ENCODE results near the gene TEX12.
A peak's percentile ranks its signal among the peaks of the same experiment; 100 is the strongest.

The TEX12 gene

DNA sequence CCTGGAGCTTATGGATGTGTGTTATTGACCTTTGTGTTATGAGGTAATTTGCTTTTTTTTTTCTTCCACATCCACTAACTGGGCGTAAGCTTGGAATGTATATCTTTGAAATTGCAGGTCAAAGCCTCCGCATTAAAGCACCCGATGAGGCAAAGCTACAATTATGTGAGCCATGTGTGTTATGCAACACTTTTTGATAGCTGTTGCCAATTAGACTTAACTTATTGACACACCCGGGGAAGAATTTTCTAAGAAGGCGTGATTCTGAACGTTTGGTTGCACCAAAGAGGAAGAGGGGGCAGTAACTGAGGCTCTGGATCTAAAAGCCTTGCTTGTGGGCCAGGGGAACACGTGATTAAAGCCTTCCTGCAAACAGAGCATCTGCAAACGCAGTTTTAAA lies 610 bp upstream of the TEX12 start:
- no peaks in the 10 kb centered on the region for H3K36me3 ChIP-seq (ENCODE audit: control insufficient read depth, insufficient read depth, low read length)
- 90 to 93% methylated on average over 5 to 6 of the region's 8 CpGs for WGBS, 2 experiments (ENCODE audit: insufficient coverage in 2 of 2)

DNA sequence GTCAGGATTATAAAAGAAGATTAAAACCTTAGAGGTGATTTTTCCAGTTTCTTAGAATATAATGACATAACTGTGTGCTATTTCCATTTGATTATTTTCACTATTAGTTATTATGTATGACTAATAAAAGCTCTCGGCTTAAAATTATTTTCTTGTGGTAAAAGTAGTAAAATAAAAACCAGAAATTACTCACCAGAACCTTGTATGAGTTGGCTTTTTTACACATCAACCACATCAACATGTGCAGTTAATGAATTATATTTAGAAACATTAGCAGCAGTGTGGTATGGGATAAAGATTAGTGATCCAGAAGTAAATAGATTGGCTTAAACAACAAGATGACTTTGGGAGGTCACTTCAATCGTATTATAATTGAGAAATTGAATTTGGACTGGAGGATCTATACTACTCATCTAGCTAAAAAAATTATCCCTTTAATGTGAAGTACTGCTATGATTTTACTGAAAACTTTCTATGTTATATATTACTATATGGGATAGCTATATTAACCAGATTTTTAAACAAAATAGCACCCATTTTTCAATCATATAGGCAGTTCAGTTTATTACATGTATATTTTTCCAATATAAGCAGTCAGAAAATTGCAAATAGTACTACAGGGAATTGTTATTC lies 5.3 kb downstream of the TEX12 start:
- WGBS, 2 experiments (ENCODE audit: insufficient coverage in 2 of 2): no CpG with 5 or more reads among the region's 2 CpGs

More for the DNA sequence above, 610 bp upstream of the TEX12 start:
- Histone ChIP-seq H3K27ac (ENCODE audit: low read depth, low read length, severe bottlenecking) (no peak overlapping the region), H3K9me3 (ENCODE audit: control insufficient read depth, low read length) (no peaks in the 10 kb centered on the region), H3K4me3 (ENCODE audit: extremely low read depth, insufficient read depth, low read length, poor library complexity, severe bottlenecking) (no peak overlapping the region), H3K4me1 (ENCODE audit: control insufficient read depth, insufficient read depth, low read length, poor library complexity, severe bottlenecking) (peaks cover 3% of the 10 kb centered on the region)

DNA sequence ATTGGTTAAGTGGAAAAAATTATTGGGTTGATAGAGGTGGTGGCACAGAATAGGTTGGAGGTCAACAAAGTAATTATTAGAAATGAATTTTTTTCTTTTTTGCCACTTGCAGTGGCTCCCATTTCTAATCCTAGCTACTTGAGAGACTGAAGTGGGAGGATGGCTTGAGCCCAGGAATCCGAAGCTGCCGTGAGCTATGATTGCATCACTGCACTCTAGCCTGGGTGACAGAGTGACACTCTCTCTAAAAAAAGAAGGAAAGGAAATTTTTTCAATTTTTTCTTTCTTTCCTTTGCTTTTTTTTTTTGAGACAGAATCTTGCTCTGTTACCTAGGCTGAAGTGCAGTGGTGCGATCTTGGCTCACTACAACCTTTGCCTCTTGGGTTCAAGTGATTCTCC lies 6.0 kb downstream of the TEX12 start:
- Histone ChIP-seq H3K4me3 (ENCODE audit: extremely low read depth, insufficient read depth, low read length, poor library complexity, severe bottlenecking) (no peak overlapping the region), H3K36me3 (ENCODE audit: control insufficient read depth, insufficient read depth, low read length) (no peaks in the 10 kb centered on the region), H3K27ac (ENCODE audit: low read depth, low read length, severe bottlenecking) (no peak overlapping the region), H3K9me3 (ENCODE audit: control insufficient read depth, low read length) (no peaks in the 10 kb centered on the region), H3K4me1 (ENCODE audit: control insufficient read depth, insufficient read depth, low read length, poor library complexity, severe bottlenecking) (no peaks in the 10 kb centered on the region)
- WGBS, 2 experiments (ENCODE audit: insufficient coverage in 2 of 2): 100% methylated on average over 1 of the region's 3 CpGs

More for the DNA sequence above, 5.3 kb downstream of the TEX12 start:
- H3K4me3 ChIP-seq (ENCODE audit: extremely low read depth, insufficient read depth, low read length, poor library complexity, severe bottlenecking): no peak overlapping the region
- no peaks in the 10 kb centered on the region for H3K36me3 ChIP-seq (ENCODE audit: control insufficient read depth, insufficient read depth, low read length)
- H3K27ac ChIP-seq (ENCODE audit: low read depth, low read length, severe bottlenecking): no peak overlapping the region
- no peaks in the 10 kb centered on the region for H3K4me1 ChIP-seq (ENCODE audit: control insufficient read depth, insufficient read depth, low read length, poor library complexity, severe bottlenecking)
- H3K9me3 ChIP-seq (ENCODE audit: control insufficient read depth, low read length): no peaks in the 10 kb centered on the region

DNA sequence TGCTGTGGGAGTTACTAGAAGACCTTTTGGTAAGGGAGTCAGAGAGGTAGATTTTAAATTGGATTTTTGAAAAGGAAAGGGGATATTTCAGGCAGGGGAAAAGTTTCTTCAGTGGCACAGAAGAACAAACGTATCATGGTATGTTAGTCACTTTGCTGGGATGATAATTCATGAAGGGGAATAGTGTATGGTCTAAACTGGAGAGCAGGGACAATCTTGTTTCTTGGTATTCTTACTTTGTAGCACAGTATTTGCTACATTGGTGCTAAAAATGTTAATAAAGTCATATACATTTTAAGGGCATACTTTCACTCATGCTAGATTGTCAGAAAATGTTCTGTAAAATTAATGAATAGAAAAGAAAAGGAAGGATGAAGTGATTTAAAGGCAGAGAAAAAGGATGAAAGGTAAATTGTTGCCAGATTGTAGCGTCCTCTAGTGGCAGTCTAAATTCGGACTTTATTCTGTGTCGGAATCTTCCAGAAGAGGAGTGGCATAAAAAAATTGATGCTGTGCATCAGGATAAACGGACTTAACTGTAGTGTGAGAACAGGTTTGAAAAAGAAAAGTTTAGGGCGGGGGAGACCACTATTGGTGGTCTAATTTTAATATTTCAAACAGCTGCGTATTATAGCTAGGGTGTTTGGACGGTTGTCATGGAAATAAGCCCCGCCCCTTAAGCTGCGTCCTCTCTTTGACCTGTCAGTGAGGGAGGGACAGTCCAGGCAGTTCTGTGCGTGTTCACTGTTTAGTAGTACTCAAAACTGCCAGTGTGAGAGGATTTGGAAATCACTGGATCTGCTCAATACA lies 7.8 kb downstream of the TEX12 start, which contains the start of gene BCO2:
BCO2 (plus strand) TSS at position 724 of the 810 bp plus-strand sequence. CDS start 90 bp downstream, outside the sequence.
- H3K27ac ChIP-seq (ENCODE audit: low read depth, low read length, severe bottlenecking): peak within 1 kb of the TSS; percentile 85

DNA sequence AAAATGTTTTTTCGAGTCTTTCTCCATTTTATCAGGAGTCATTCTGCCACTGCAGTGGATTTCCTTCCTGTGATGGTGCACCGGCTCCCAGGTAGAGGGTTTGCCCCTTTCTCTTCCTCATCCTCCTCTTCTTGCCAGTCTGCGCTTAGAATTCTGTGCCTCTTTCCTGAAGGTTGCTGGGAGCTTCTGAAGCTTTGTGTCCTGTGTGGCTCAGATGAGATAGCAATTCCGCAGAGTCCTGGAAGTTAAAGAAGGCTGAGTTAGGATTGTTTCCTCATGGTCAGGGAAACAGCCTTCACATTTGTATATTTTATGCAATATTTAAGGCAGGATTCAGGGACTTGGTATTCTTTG lies 8.4 kb downstream of the TEX12 start:
- Histone ChIP-seq H3K27ac (ENCODE audit: low read depth, low read length, severe bottlenecking) (peak overlapping the region; percentile 85), H3K4me3 (ENCODE audit: extremely low read depth, insufficient read depth, low read length, poor library complexity, severe bottlenecking) (no peak overlapping the region)
- whole genome bisulfite sequencing, 2 experiments (ENCODE audit: insufficient coverage in 2 of 2): 47 to 52% methylated on average over 2 of the region's 4 CpGs

More for the DNA sequence above, 7.8 kb downstream of the TEX12 start, which contains the start of gene BCO2:
- H3K4me1 ChIP-seq (ENCODE audit: control insufficient read depth, insufficient read depth, low read length, poor library complexity, severe bottlenecking): no peaks in the 10 kb centered on the region
- no peaks in the 10 kb centered on the region for H3K36me3 ChIP-seq (ENCODE audit: control insufficient read depth, insufficient read depth, low read length)
- H3K9me3 ChIP-seq (ENCODE audit: control insufficient read depth, low read length): no peaks in the 10 kb centered on the region
- 5 to 10% methylated on average over 9 to 10 of the region's 11 CpGs for WGBS, 2 experiments (ENCODE audit: insufficient coverage in 2 of 2)
- H3K4me3 ChIP-seq (ENCODE audit: extremely low read depth, insufficient read depth, low read length, poor library complexity, severe bottlenecking): peak within 1 kb of the TSS; percentile 24

DNA sequence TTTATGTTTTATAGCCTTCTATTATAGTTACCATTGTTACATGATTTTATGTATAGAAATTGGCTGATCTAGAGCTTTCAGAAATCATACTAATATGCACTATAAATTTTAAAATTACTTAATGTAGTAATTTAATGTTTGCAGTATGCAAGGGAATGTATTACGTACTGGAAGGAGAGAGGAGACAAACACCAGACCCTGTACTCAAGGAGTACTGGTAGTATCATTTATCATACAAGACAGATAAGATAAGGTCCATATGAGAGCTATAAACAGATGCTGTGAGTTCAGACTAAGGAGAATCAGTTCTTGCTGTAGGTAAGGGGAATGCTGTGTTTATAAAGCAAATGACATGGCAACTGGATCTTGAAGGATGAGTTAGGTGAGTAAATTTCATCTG lies 8.9 kb downstream of the TEX12 start:
- H3K4me3 ChIP-seq (ENCODE audit: extremely low read depth, insufficient read depth, low read length, poor library complexity, severe bottlenecking): no peak overlapping the region
- H3K4me1 ChIP-seq (ENCODE audit: control insufficient read depth, insufficient read depth, low read length, poor library complexity, severe bottlenecking): no peaks in the 10 kb centered on the region
- H3K36me3 ChIP-seq (ENCODE audit: control insufficient read depth, insufficient read depth, low read length): no peaks in the 10 kb centered on the region
- no peaks in the 10 kb centered on the region for H3K9me3 ChIP-seq (ENCODE audit: control insufficient read depth, low read length)
- WGBS, 2 experiments (ENCODE audit: insufficient coverage in 2 of 2): no CpG with 5 or more reads among the region's 1 CpG
- H3K27ac ChIP-seq (ENCODE audit: low read depth, low read length, severe bottlenecking): peak overlapping the region; percentile 85

More for the DNA sequence above, 8.4 kb downstream of the TEX12 start:
- Histone ChIP-seq H3K36me3 (ENCODE audit: control insufficient read depth, insufficient read depth, low read length) (no peaks in the 10 kb centered on the region), H3K9me3 (ENCODE audit: control insufficient read depth, low read length) (no peaks in the 10 kb centered on the region), H3K4me1 (ENCODE audit: control insufficient read depth, insufficient read depth, low read length, poor library complexity, severe bottlenecking) (no peaks in the 10 kb centered on the region)

DNA sequence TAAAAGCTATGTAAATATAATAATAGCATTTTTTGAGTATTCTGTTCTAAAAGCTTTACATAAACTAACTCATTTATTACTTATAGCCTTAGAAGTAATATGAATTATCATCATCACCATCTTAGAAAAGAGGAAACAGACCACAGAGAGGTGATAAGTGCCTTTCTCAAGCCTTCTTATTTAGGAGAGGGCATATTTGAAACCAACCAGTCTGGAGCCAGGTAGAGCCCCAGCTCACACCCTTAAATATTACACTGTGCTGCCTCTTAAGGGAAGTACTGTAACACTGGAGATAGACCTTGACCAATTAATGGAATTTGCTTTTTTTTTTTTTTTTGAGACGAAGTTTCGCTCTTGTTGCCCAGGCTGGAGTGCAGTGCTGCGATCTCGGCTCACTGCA lies 10.4 kb downstream of the TEX12 start:
- Histone ChIP-seq H3K4me1 (ENCODE audit: control insufficient read depth, insufficient read depth, low read length, poor library complexity, severe bottlenecking) (no peaks in the 10 kb centered on the region), H3K9me3 (ENCODE audit: control insufficient read depth, low read length) (peaks cover 3% of the 10 kb centered on the region), H3K36me3 (ENCODE audit: control insufficient read depth, insufficient read depth, low read length) (no peaks in the 10 kb centered on the region), H3K27ac (ENCODE audit: low read depth, low read length, severe bottlenecking) (no peak overlapping the region), H3K4me3 (ENCODE audit: extremely low read depth, insufficient read depth, low read length, poor library complexity, severe bottlenecking) (no peak overlapping the region)
- 90 to 100% methylated on average over 1 to 4 of the region's 4 CpGs for WGBS, 2 experiments (ENCODE audit: insufficient coverage in 2 of 2)

DNA sequence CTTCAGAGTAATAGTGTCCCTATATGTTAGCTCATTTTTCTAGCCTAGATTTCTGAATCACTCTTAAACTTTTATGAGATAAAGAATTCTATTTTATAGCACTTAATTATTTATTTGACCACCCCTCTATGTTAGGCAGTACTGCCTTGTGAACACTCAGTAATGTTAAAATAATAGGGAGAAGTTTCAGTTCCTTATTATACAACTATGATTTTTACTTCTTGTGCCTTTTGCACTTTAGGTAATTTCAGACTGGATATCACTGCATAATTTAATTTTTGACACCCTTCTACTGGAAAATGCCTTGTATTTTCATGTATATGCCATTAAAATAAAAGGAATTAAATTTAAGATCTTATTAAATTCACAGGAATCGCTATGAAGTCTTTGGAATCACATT lies 11.3 kb downstream of the TEX12 start:
- Histone ChIP-seq H3K4me1 (ENCODE audit: control insufficient read depth, insufficient read depth, low read length, poor library complexity, severe bottlenecking) (no peaks in the 10 kb centered on the region), H3K9me3 (ENCODE audit: control insufficient read depth, low read length) (peaks cover 3% of the 10 kb centered on the region), H3K4me3 (ENCODE audit: extremely low read depth, insufficient read depth, low read length, poor library complexity, severe bottlenecking) (no peak overlapping the region), H3K36me3 (ENCODE audit: control insufficient read depth, insufficient read depth, low read length) (no peaks in the 10 kb centered on the region), H3K27ac (ENCODE audit: low read depth, low read length, severe bottlenecking) (no peak overlapping the region)
- 100% methylated on average over 1 of the region's 1 CpG; no CpG with 5 or more reads in 1 of the 2 experiments for WGBS, 2 experiments (ENCODE audit: insufficient coverage in 2 of 2)

DNA sequence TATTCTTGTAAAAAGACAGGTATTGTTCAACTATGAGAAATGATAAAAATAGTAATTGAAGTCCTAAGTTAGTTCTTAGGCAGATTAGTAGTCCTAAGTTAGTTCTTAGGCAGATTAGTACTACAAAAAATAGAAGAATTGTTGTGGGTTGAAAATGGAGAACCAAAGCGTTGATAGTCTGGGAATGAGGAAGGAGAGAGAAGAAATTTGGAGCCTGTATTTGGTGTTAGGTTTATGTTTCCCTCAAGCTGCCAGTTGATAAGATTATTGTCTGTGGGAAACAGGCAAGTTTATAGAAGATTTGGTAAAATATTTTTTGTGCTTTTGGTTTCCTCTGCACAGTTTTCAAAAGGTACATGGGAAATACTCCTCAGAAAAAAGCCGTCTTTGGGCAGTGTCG lies 11.8 kb downstream of the TEX12 start:
- Histone ChIP-seq H3K36me3 (ENCODE audit: control insufficient read depth, insufficient read depth, low read length) (no peaks in the 10 kb centered on the region), H3K27ac (ENCODE audit: low read depth, low read length, severe bottlenecking) (no peak overlapping the region), H3K9me3 (ENCODE audit: control insufficient read depth, low read length) (peaks cover 3% of the 10 kb centered on the region), H3K4me3 (ENCODE audit: extremely low read depth, insufficient read depth, low read length, poor library complexity, severe bottlenecking) (no peak overlapping the region), H3K4me1 (ENCODE audit: control insufficient read depth, insufficient read depth, low read length, poor library complexity, severe bottlenecking) (no peaks in the 10 kb centered on the region)
- WGBS, 2 experiments (ENCODE audit: insufficient coverage in 2 of 2): 93 to 98% methylated on average over 3 of the region's 3 CpGs

DNA sequence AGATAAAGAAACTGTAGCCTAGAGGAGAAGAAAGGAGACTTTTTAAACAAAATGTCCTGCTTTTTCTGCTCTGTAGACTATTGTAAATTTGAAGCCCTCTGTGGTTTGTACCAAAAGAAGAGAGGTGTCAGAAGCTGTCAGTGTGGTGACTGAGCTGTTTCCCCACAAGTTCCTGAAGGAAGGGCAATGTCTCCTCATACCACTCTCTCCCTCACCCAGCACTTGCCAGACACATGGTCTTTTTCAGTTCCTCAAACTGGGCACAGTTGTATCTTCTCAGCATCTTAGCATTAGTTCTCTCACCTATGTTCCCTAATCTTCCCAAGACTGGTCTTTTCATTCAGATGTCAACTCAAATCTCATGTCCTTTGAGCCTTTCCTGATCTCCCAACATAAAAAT lies 12.4 kb downstream of the TEX12 start:
- no peaks in the 10 kb centered on the region for H3K4me1 ChIP-seq (ENCODE audit: control insufficient read depth, insufficient read depth, low read length, poor library complexity, severe bottlenecking)
- no peak overlapping the region for H3K27ac ChIP-seq (ENCODE audit: low read depth, low read length, severe bottlenecking)
- H3K36me3 ChIP-seq (ENCODE audit: control insufficient read depth, insufficient read depth, low read length): no peaks in the 10 kb centered on the region
- peaks cover 3% of the 10 kb centered on the region for H3K9me3 ChIP-seq (ENCODE audit: control insufficient read depth, low read length)
- no peak overlapping the region for H3K4me3 ChIP-seq (ENCODE audit: extremely low read depth, insufficient read depth, low read length, poor library complexity, severe bottlenecking)

DNA sequence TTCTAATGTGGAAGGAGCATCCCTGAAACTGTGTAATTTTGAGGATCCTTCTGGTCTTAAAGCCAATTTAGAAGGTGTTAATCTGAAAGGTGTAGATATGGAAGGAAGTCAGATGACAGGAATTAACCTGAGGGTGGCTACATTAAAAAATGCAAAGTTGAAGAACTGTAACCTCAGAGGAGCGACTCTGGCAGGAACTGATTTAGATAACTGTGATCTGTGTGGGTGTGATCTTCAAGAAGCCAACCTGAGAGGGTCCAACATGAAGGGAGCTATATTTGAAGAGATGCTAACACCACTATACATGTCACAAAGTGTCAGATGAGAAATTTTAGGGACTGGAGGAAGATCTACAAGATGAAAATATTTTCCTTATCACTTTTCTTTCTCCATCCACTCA lies 15.7 kb downstream of the TEX12 start:
- no CpG with 5 or more reads among the region's 1 CpG for WGBS, 2 experiments (ENCODE audit: insufficient coverage in 2 of 2)
- Histone ChIP-seq H3K4me3 (ENCODE audit: extremely low read depth, insufficient read depth, low read length, poor library complexity, severe bottlenecking) (no peak overlapping the region), H3K9me3 (ENCODE audit: control insufficient read depth, low read length) (peaks cover 3% of the 10 kb centered on the region), H3K27ac (ENCODE audit: low read depth, low read length, severe bottlenecking) (no peak overlapping the region), H3K4me1 (ENCODE audit: control insufficient read depth, insufficient read depth, low read length, poor library complexity, severe bottlenecking) (no peaks in the 10 kb centered on the region), H3K36me3 (ENCODE audit: control insufficient read depth, insufficient read depth, low read length) (no peaks in the 10 kb centered on the region)

All from mesodermal cell (in vitro differentiated cells).